GM12875 (cell line): ENCODE results near the gene BORCS6.

Source experiments
- H3K4me3 ChIP-seq: one replicate; pipeline ENCODE4 v1.5.1; 2011; ENCODE audit warnings: low read depth, low read length, control low read depth
- CTCF ChIP-seq: IDR thresholded peaks from 2 replicates; pipeline ENCODE4 v1.5.1; 2011; ENCODE audit warnings: low read depth, mild to moderate bottlenecking, control low read depth, inconsistent platforms, low read length, moderate library complexity, borderline replicate concordance; ENCODE audit not compliant: insufficient read depth

Gene BORCS6

GRCh38 chr17:8151641-8152111 lies 38.3 kb downstream of the BORCS6 start:
- H3K4me3 ChIP-seq = peak overlapping the region; percentile 94
- no peak for TF ChIP-seq CTCF

GRCh38 chr17:8151120-8151640 lies 38.8 kb downstream of the BORCS6 start:
- peak overlapping the region; percentile 94 for H3K4me3 ChIP-seq
- no peak for TF ChIP-seq CTCF

- peak overlapping the region; percentile 94 for H3K4me3 ChIP-seq
- TF ChIP-seq CTCF = no peak
Observed at GRCh38 chr17:8150194-8151119, 39.5 kb downstream of the BORCS6 start.

GRCh38 chr17:8149419-8150193 lies 40.4 kb downstream of the BORCS6 start:
- no peak for TF ChIP-seq CTCF
- H3K4me3 ChIP-seq = no peak overlapping the region

- TF ChIP-seq CTCF = no peak
- no peak overlapping the region for H3K4me3 ChIP-seq
Observed at GRCh38 chr17:8148560-8148959, 41.4 kb downstream of the BORCS6 start.

- no peak for TF ChIP-seq CTCF
- no peak overlapping the region for H3K4me3 ChIP-seq
Observed at GRCh38 chr17:8147805-8148404, 42.1 kb downstream of the BORCS6 start.
